IMR-90 (cell line): ENCODE results near the gene PADI2. TPM values are rescaled to one million over a fixed set of nuclear protein-coding genes. Genes with fewer than 3 reads are reported as not detected.

Experiments
- ATAC-seq: fragments of 200-7000 bp; cut with Tn5 transposase; 2 replicates; pipeline ENCODE4 v1.9.1; 2020; ENCODE audit warnings: low read depth, mild to moderate bottlenecking, moderate library complexity
- BruUV-seq: library from RNA; stranded (reverse); fragments of 400-500 nt; replicated peaks from 2 replicates; lab custom pipeline; 2021; lab: Mats Ljungman, UMichigan
- CTCF ChIA-PET: fragments of 300-600 bp; formaldehyde crosslinking; extraction: SDS; loops from one replicate; lab custom pipeline; 2021; ENCODE audit warnings: antibody characterized with exemption; lab: Yijun Ruan, JAX
- POLR2A ChIA-PET: fragments of 300-600 bp; sonication (Branson Sonifier 250); formaldehyde crosslinking; loops from one replicate; lab custom pipeline; 2022; ENCODE audit warnings: antibody characterized with exemption; ENCODE audit not compliant: unreplicated experiment; lab: Charles Lee
- DNase-seq: peaks from one replicate; pipeline ENCODE4 v3.0.0; 2013
- H2AFZ ChIP-seq: replicated peaks from 2 replicates; pipeline ENCODE3; 2013; ENCODE audit warnings: low read length, mild to moderate bottlenecking; ENCODE audit not compliant: poor library complexity
- H2AK5ac ChIP-seq: 2 replicates; pipeline ENCODE4 v1.6.1; 2013; ENCODE audit warnings: low read depth, low read length, inconsistent platforms
- H2AK9ac ChIP-seq: replicated peaks from 2 replicates; pipeline ENCODE3; 2013; ENCODE audit warnings: mild to moderate bottlenecking, low read depth, low read length, moderate library complexity; ENCODE audit not compliant: poor library complexity
- H2BK120ac ChIP-seq: 2 replicates; pipeline ENCODE4 v1.6.1; 2013; ENCODE audit warnings: low read depth, low read length, inconsistent platforms
- H2BK15ac ChIP-seq: 3 replicates; pipeline ENCODE4 v1.6.1; 2013; ENCODE audit warnings: low read depth, low read length, inconsistent platforms
- H2BK20ac ChIP-seq: 2 replicates; pipeline ENCODE4 v1.6.1; 2013; ENCODE audit warnings: low read depth, mild to moderate bottlenecking, inconsistent platforms, low read length, moderate library complexity
- H2BK5ac ChIP-seq: 2 replicates; pipeline ENCODE4 v1.6.1; 2013; ENCODE audit warnings: mild to moderate bottlenecking, low read depth, low read length, inconsistent platforms; ENCODE audit not compliant: poor library complexity, severe bottlenecking
- H3K14ac ChIP-seq: replicated peaks from 2 replicates; pipeline ENCODE4 v1.6.1; 2013; ENCODE audit warnings: low read depth, low read length, inconsistent platforms
- H3K18ac ChIP-seq: 2 replicates; pipeline ENCODE4 v1.6.1; 2013; ENCODE audit warnings: low read depth, low read length, control low read depth
- H3K23ac ChIP-seq: 2 replicates; pipeline ENCODE4 v1.6.1; 2013; ENCODE audit warnings: low read depth, low read length, inconsistent platforms
- H3K27ac ChIP-seq: 2 replicates; pipeline ENCODE4 v1.5.1; 2013; ENCODE audit warnings: mild to moderate bottlenecking, control low read depth, low read length; ENCODE audit not compliant: insufficient read depth
- H3K27me3 ChIP-seq: 2 replicates; pipeline ENCODE4 v1.6.1; 2013; ENCODE audit warnings: low read length; ENCODE audit not compliant: control insufficient read depth, insufficient read depth
- H3K36me3 ChIP-seq: 2 replicates; pipeline ENCODE4 v1.6.1; 2013; ENCODE audit warnings: low read length, mixed read lengths; ENCODE audit not compliant: control insufficient read depth, insufficient read depth
- H3K4ac ChIP-seq: 2 replicates; pipeline ENCODE4 v1.6.1; 2013; ENCODE audit warnings: low read depth, low read length, inconsistent platforms
- H3K4me1 ChIP-seq: 2 replicates; pipeline ENCODE4 v1.6.1; 2013; ENCODE audit warnings: low read length, mixed read lengths; ENCODE audit not compliant: control insufficient read depth, insufficient read depth
- H3K4me2 ChIP-seq: 2 replicates; pipeline ENCODE4 v1.6.1; 2013; ENCODE audit warnings: low read depth, mild to moderate bottlenecking, control low read depth, low read length, moderate library complexity
- H3K4me3 ChIP-seq: 2 replicates; pipeline ENCODE4 v1.5.1; 2013; ENCODE audit warnings: low read depth, mild to moderate bottlenecking, control low read depth, low read length, moderate library complexity; ENCODE audit not compliant: insufficient read depth
- H3K56ac ChIP-seq: 2 replicates; pipeline ENCODE4 v1.6.1; 2013; ENCODE audit warnings: low read length, inconsistent platforms; ENCODE audit not compliant: insufficient read depth; ENCODE audit errors: extremely low read depth
- H3K79me1 ChIP-seq, 2 experiments: 2 replicates each; pipeline ENCODE4 v1.6.1; 2013; ENCODE audit warnings: low read length in 2 of 2, inconsistent platforms in 1 of 2, low read depth in 1 of 2
- H3K9ac ChIP-seq: 2 replicates; pipeline ENCODE4 v1.6.1; 2013; ENCODE audit warnings: low read depth, low read length, control low read depth
- H3K9me1 ChIP-seq: 2 replicates; pipeline ENCODE4 v1.6.1; 2013; ENCODE audit warnings: low read length, inconsistent platforms; ENCODE audit not compliant: insufficient read depth
- H3K9me3 ChIP-seq: 2 replicates; pipeline ENCODE4 v1.6.1; 2013; ENCODE audit warnings: low read length; ENCODE audit not compliant: control insufficient read depth, insufficient read depth
- H4K20me1 ChIP-seq: 2 replicates; pipeline ENCODE4 v1.6.1; 2013; ENCODE audit warnings: low read length, inconsistent platforms; ENCODE audit not compliant: insufficient read depth
- H4K5ac ChIP-seq: 2 replicates; pipeline ENCODE4 v1.6.1; 2013; ENCODE audit warnings: mild to moderate bottlenecking, low read depth, low read length, control low read depth
- H4K8ac ChIP-seq, 2 experiments: 2 replicates each; pipeline ENCODE4 v1.6.1; 2013; ENCODE audit warnings: low read depth in 2 of 2, low read length in 2 of 2, control low read depth in 1 of 2, inconsistent platforms in 1 of 2
- H4K91ac ChIP-seq: 2 replicates; pipeline ENCODE4 v1.6.1; 2013; ENCODE audit warnings: low read depth, low read length, inconsistent platforms; ENCODE audit not compliant: insufficient read depth
- CEBPB ChIP-seq: IDR thresholded peaks from 2 replicates; pipeline ENCODE4 v1.6.1; 2012; ENCODE audit warnings: low read depth, low read length, improper control_type of control experiment
- RAD21 ChIP-seq: IDR thresholded peaks from 2 replicates; pipeline ENCODE4 v1.6.1; 2012; ENCODE audit warnings: low read length, improper control_type of control experiment
- WGBS, 2 experiments: methylation state at CpG; one replicate each; pipeline versions ENCODE4 v1.1.5 to v1.1.7; 2013; ENCODE audit warnings: missing lambda C conversion rate in 2 of 2; ENCODE audit not compliant: insufficient read length in 1 of 2; ENCODE audit errors: extremely low coverage in 2 of 2; 5-methylcytosine and 5-hydroxymethylcytosine counted together
- dilution Hi-C: fragments of 300-500 bp; cut with HindIII; formaldehyde crosslinking; loops from one replicate; pipeline ENCODE4 v1.14.3; 2018; ENCODE audit warnings: low sequenced_read_pairs; ENCODE audit not compliant: unreplicated experiment
- in situ Hi-C: fragments of 300-500 bp; cut with MboI; formaldehyde crosslinking; loops from 3 replicates; pipeline ENCODE4 v1.14.3; 2019; ENCODE audit warnings: low sequenced_read_pairs, inconsistent platforms, mixed read lengths
- intact Hi-C: fragments of 100-400 bp; cut with micrococcal nuclease; formaldehyde crosslinking; loops from 2 replicates; pipeline ENCODE4 v1.10.0; 2022
- polyA plus RNA-seq, 3 experiments: library from polyadenylated mRNA; depleted of rRNA; stranded (reverse); fragments of >200 nt; gene quantifications; 2 replicates each; pipeline ENCODE4 v1.2.3, GENCODE V29; 2012; ENCODE audit warnings: low replicate concordance in 1 of 3
- total RNA-seq: library from RNA; depleted of rRNA; stranded (reverse); fragments of >200 nt; gene quantifications from 2 replicates; pipeline ENCODE4 v1.2.3, GENCODE V29; 2012

PADI2 gene
- total and polyA plus RNA-seq, 2 of the 4 experiments (the other 2 are of a cell fraction): not detected

GRCh38 chr1:17039522-17039921 lies 79.7 kb downstream of the PADI2 start:
- no peak overlapping the region for H3K56ac ChIP-seq
- no peak overlapping the region for H4K91ac ChIP-seq
- H3K9ac ChIP-seq: no peak overlapping the region
- H4K8ac ChIP-seq: no peak overlapping the region
- dilution Hi-C loops: no loop called here
- no TSS peak for BruUV-seq
- in situ Hi-C loops: loop anchor here (25.0 kb wide), 1 partner anchor 427 kb away; the partner anchor contains the start of gene NBPF1
- no peak overlapping the region for H2AFZ ChIP-seq
- no peak overlapping the region for H4K5ac ChIP-seq
- H2BK20ac ChIP-seq: no peak overlapping the region
- H4K20me1 ChIP-seq: no peaks in the 10 kb centered on the region; the same call in 1 of the 2 replicates
- no peak overlapping the region for H2AK5ac ChIP-seq
- WGBS, 2 experiments: no CpG with 5 or more reads among the region's 2 CpGs
- ChIA-PET POLR2A (no interaction called here), CTCF (no interaction called here)
- no peaks in the 10 kb centered on the region for H3K27me3 ChIP-seq
- H3K14ac ChIP-seq: no peak overlapping the region
- no peak overlapping the region for H3K23ac ChIP-seq
- H2BK5ac ChIP-seq: no peak overlapping the region
- no peak overlapping the region for H3K4me2 ChIP-seq
- TF ChIP-seq CEBPB: peak; percentile 56
- no peak for TF ChIP-seq RAD21
- intact Hi-C loops: no loop called here
- no peaks in the 10 kb centered on the region for H3K9me3 ChIP-seq
- peaks cover 18 to 28% of the 10 kb centered on the region in 2 experiments for H3K79me1 ChIP-seq
- no peak overlapping the region for H2AK9ac ChIP-seq
- ATAC-seq (no peak), DNase-seq (no peak)
- H3K4ac ChIP-seq: no peak overlapping the region
- no peak overlapping the region for H2BK15ac ChIP-seq
- no peaks in the 10 kb centered on the region for H3K4me1 ChIP-seq
- peaks cover 29% of the 10 kb centered on the region for H3K36me3 ChIP-seq
- H3K9me1 ChIP-seq: no peaks in the 10 kb centered on the region
- H3K4me3 ChIP-seq: no peak overlapping the region
- no peak overlapping the region for H3K27ac ChIP-seq
- no peak overlapping the region for H3K18ac ChIP-seq
- no peak overlapping the region for H2BK120ac ChIP-seq
